GM12878 (cell line): Measurements from ENCODE around the gene MFAP3L. TPM values are rescaled to one million over a fixed set of nuclear protein-coding genes. Genes with fewer than 3 reads are reported as not detected.

Experiments
- ASH2L ChIP-seq: fragments of 300-600, 200-600 bp; sonication (generic); IDR thresholded peaks from 2 replicates; pipeline ENCODE4 v1.6.1; 2017; ENCODE audit warnings: low read depth, mild to moderate bottlenecking, borderline replicate concordance
- BCLAF1 ChIP-seq: fragments of 450-650 bp; IDR thresholded peaks from 2 replicates; pipeline ENCODE4 v1.6.1; 2017; ENCODE audit warnings: antibody characterized with exemption, mild to moderate bottlenecking, moderate library complexity
- BMI1 ChIP-seq: fragments of 450-650 bp; IDR thresholded peaks from 2 replicates; pipeline ENCODE4 v1.6.1; 2016; ENCODE audit warnings: mild to moderate bottlenecking, moderate library complexity, borderline replicate concordance
- CBFB ChIP-seq: IDR thresholded peaks from 2 replicates; pipeline ENCODE4 v1.6.1; 2016; ENCODE audit warnings: antibody characterized with exemption, low read depth
- CREM ChIP-seq: IDR thresholded peaks from 2 replicates; pipeline ENCODE4 v1.6.1; 2014; ENCODE audit warnings: antibody characterized with exemption, low read depth
- EED ChIP-seq: sonication (generic); IDR thresholded peaks from 2 replicates; pipeline ENCODE4 v1.6.1; 2016; ENCODE audit warnings: antibody characterized with exemption, low read depth
- ETV6 ChIP-seq, 2 experiments: fragments of 450-650 bp in 1 of 2; IDR thresholded peaks in 1 of 2; conservative IDR thresholded peaks in 1 of 2; 2 replicates each; pipeline ENCODE4 v1.6.1; 2014; ENCODE audit warnings: antibody characterized with exemption in 1 of 2, borderline replicate concordance in 1 of 2, low read depth in 1 of 2, mild to moderate bottlenecking in 1 of 2, moderate library complexity in 1 of 2
- EZH2 ChIP-seq: IDR thresholded peaks from 2 replicates; pipeline ENCODE4 v1.6.1; 2012; ENCODE audit warnings: low read depth, mild to moderate bottlenecking, control low read depth, inconsistent platforms, low read length, borderline replicate concordance; ENCODE audit not compliant: control insufficient read depth
- GATAD2B ChIP-seq: fragments of 450-650 bp; conservative IDR thresholded peaks from 2 replicates; pipeline ENCODE4 v1.6.1; 2017; ENCODE audit warnings: low read depth, mild to moderate bottlenecking, moderate library complexity
- JUND ChIP-seq: IDR thresholded peaks from 2 replicates; pipeline ENCODE4 v1.6.1; 2012; ENCODE audit warnings: low read depth, mild to moderate bottlenecking, low read length, improper control_type of control experiment, moderate library complexity
- MEF2A ChIP-seq: IDR thresholded peaks from 2 replicates; pipeline ENCODE4 v1.6.1; 2011; ENCODE audit warnings: low read depth, mild to moderate bottlenecking, low read length, moderate library complexity; ENCODE audit not compliant: insufficient read depth
- MEF2B ChIP-seq: fragments of 450-650 bp; IDR thresholded peaks from 2 replicates; pipeline ENCODE4 v1.6.1; 2018; ENCODE audit warnings: mild to moderate bottlenecking, moderate library complexity; ENCODE audit not compliant: partially characterized antibody, poor library complexity, severe bottlenecking
- MTA3 ChIP-seq: IDR thresholded peaks from 2 replicates; pipeline ENCODE4 v1.6.1; 2012; ENCODE audit warnings: low read length, inconsistent platforms, borderline replicate concordance
- MYC ChIP-seq: IDR thresholded peaks from 2 replicates; pipeline ENCODE4 v1.6.1; 2011; ENCODE audit warnings: mild to moderate bottlenecking, low read length, moderate library complexity, inconsistent platforms; ENCODE audit not compliant: insufficient read depth, insufficient replicate concordance, insufficient read length, severe bottlenecking
- NBN ChIP-seq: fragments of 450-650 bp; IDR thresholded peaks from 2 replicates; pipeline ENCODE4 v1.6.1; 2016
- NFYA ChIP-seq: IDR thresholded peaks from 2 replicates; pipeline ENCODE4 v1.6.1; 2011; ENCODE audit warnings: low read depth, mild to moderate bottlenecking, low read length, improper control_type of control experiment, borderline replicate concordance
- PBX3 ChIP-seq: IDR thresholded peaks from 2 replicates; pipeline ENCODE4 v1.6.1; 2011; ENCODE audit warnings: mild to moderate bottlenecking, low read depth, low read length, moderate library complexity; ENCODE audit not compliant: insufficient replicate concordance
- POLR2AphosphoS2 ChIP-seq: IDR thresholded peaks from 2 replicates; pipeline ENCODE4 v1.6.1; 2011; ENCODE audit warnings: low read depth, mild to moderate bottlenecking, low read length, improper control_type of control experiment, moderate library complexity
- POU2F2 ChIP-seq: IDR thresholded peaks from 3 replicates; pipeline ENCODE4 v1.6.1; 2011; ENCODE audit warnings: low read depth, mild to moderate bottlenecking, low read length, borderline replicate concordance
- TAF1 ChIP-seq: IDR thresholded peaks from 2 replicates; pipeline ENCODE4 v1.6.1; 2011; ENCODE audit warnings: mild to moderate bottlenecking, low read depth, low read length, borderline replicate concordance
- YY1 ChIP-seq: IDR thresholded peaks from 2 replicates; pipeline ENCODE4 v1.6.1; 2011; ENCODE audit warnings: low read depth, mild to moderate bottlenecking, low read length
- ZNF274 ChIP-seq: IDR thresholded peaks from one replicate; pipeline ENCODE4 v1.8.0; 2011; ENCODE audit not compliant: insufficient read length, insufficient read depth
- polyA plus RNA-seq, 11 experiments: library from polyadenylated mRNA; depleted of rRNA in 4 of 11; unstranded in 6 of 11; stranded (reverse) in 5 of 11; fragments of >200 nt; fragmentation: Nextera tagmentation in 4 of 11; fragmentation: Illumina TruSeq in 1 of 11; extraction: Ambion mirVana in 4 of 11; extraction: Trizol in 1 of 11; gene quantifications; 1 replicate in 1 of 11; 2 replicates in 10 of 11; pipeline versions ENCODE4 v1.2.1 to v1.2.3, GENCODE V29; 2011 to 2016; ENCODE audit warnings: inconsistent platforms in 2 of 11, missing spikeins in 2 of 11, low read depth in 1 of 11
- total RNA-seq, 4 experiments: library from RNA; depleted of rRNA in 3 of 4; stranded (reverse); fragments of >200 nt in 3 of 4; fragmentation: Illumina TruSeq in 1 of 4; extraction: Trizol in 1 of 4; gene quantifications; 2 replicates each; pipeline versions ENCODE4 v1.2.1 to v1.2.3, GENCODE V29; 2013 to 2021
- TF ChIP-seq, protein P1 (sequence below): IDR thresholded peaks from 2 replicates; pipeline ENCODE4 v1.6.1; 2011; ENCODE audit warnings: low read depth, low read length, improper control_type of control experiment, borderline replicate concordance
- TF ChIP-seq, protein P2 (sequence below): fragments of 450-650 bp; IDR thresholded peaks from 2 replicates; pipeline ENCODE4 v1.6.1; 2017; ENCODE audit warnings: low read depth, mild to moderate bottlenecking, moderate library complexity

Gene MFAP3L
- total and polyA plus RNA-seq, 10 of the 15 experiments (the other 5 are each of a cell fraction or from before 2014, with no cell fraction given): 0.10 to 3.0 TPM; not detected in 8

DNA sequence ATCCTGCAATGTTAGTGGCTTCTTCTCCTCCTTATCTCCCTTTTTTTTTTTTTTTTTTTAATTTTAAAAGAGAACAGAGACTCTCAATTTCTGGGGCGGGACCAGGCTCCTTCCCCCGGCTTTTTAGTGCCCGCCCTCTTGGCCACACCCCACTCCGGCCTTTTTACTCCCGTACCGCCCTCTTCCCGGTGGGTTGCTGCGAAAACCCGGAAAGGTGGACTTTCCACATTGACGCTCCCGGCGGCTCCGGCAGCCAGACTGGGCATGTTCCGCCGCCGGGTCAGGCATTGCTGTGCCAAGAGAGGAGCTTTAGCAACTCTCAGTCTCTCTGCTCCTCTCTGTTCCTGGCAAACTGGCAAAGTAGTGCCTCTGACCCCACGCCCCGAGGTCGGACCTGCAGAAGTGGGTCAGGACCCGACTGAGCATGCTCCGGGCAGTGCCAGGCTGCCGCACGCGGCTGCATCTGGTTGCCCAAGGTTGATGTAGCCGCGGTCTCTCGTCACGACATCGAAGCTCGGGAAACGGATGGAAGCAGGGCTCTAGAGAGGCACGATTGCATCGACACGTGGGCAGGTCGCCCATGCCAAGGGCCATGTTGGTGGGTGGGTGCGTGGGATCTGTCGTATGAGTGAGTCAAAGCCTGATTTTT, 1.1 kb upstream of the MFAP3L start (continued):
- TF ChIP-seq, protein P1, sequence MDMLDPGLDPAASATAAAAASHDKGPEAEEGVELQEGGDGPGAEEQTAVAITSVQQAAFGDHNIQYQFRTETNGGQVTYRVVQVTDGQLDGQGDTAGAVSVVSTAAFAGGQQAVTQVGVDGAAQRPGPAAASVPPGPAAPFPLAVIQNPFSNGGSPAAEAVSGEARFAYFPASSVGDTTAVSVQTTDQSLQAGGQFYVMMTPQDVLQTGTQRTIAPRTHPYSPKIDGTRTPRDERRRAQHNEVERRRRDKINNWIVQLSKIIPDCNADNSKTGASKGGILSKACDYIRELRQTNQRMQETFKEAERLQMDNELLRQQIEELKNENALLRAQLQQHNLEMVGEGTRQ: no peak
- TF ChIP-seq ZNF274 (no peak), BCLAF1 (no peak), EZH2 (no peak), EED (no peak), ETV6 (conservative IDR thresholded peaks at IDR 0.05 in 1 of 2, IDR thresholded peaks at IDR 0.05 in 1 of 2; ENCODE audit: borderline replicate concordance in 1 of 2, low read depth in 1 of 2) (no peak), YY1 (peak; percentile 82), POLR2AphosphoS2 (no peak), MTA3 (no peak), MYC (no peak), MEF2B (no peak), PBX3 (no peak), NFYA (no peak), CBFB (no peak), MEF2A (no peak), POU2F2 (no peak), GATAD2B (no peak), ASH2L (no peak), BMI1 (no peak), NBN (no peak), CREM (0 out of 2 replicates have a peak, but pooled peaks have one; percentile 26), TAF1 (no peak), JUND (no peak)
- TF ChIP-seq, protein P2, sequence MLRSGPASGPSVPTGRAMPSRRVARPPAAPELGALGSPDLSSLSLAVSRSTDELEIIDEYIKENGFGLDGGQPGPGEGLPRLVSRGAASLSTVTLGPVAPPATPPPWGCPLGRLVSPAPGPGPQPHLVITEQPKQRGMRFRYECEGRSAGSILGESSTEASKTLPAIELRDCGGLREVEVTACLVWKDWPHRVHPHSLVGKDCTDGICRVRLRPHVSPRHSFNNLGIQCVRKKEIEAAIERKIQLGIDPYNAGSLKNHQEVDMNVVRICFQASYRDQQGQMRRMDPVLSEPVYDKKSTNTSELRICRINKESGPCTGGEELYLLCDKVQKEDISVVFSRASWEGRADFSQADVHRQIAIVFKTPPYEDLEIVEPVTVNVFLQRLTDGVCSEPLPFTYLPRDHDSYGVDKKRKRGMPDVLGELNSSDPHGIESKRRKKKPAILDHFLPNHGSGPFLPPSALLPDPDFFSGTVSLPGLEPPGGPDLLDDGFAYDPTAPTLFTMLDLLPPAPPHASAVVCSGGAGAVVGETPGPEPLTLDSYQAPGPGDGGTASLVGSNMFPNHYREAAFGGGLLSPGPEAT: peak; percentile 67; the same call in 1 of the 2 replicates
